ENCODE results near the gene MICAL2.

DNA sequence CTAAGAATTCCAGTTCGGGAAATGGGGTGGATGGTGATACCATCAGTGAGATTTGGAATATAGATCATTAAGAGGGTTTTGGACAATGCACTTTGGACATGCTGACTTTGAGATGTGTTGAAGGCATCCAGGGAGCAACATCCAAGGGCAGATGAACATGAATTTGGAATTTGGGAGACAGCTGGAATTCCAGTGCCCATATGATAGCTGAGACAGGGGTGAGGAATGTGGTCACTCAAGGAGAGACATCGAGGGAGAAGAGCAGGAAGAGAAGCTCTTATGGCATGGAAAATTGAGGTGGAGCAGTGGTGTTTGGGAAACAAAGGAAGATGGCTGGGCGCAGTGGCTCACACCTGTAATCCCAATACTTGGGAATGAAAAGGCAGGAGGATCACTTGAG, 11.8 kb upstream of the MICAL2 start:
- TF ChIP-seq, protein P1, sequence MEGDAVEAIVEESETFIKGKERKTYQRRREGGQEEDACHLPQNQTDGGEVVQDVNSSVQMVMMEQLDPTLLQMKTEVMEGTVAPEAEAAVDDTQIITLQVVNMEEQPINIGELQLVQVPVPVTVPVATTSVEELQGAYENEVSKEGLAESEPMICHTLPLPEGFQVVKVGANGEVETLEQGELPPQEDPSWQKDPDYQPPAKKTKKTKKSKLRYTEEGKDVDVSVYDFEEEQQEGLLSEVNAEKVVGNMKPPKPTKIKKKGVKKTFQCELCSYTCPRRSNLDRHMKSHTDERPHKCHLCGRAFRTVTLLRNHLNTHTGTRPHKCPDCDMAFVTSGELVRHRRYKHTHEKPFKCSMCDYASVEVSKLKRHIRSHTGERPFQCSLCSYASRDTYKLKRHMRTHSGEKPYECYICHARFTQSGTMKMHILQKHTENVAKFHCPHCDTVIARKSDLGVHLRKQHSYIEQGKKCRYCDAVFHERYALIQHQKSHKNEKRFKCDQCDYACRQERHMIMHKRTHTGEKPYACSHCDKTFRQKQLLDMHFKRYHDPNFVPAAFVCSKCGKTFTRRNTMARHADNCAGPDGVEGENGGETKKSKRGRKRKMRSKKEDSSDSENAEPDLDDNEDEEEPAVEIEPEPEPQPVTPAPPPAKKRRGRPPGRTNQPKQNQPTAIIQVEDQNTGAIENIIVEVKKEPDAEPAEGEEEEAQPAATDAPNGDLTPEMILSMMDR (IDR thresholded peaks at IDR 0.05), result no peak
- no peak for TF ChIP-seq POLR2AphosphoS5 (IDR thresholded peaks at IDR 0.05)
- TF ChIP-seq EP300 (IDR thresholded peaks at IDR 0.05), result no peak
- no peak for TF ChIP-seq POLR2A (IDR thresholded peaks at IDR 0.05)
